Measurements from ENCODE around the gene COL23A1. TPM values are rescaled to one million over a fixed set of nuclear protein-coding genes. Genes with fewer than 3 reads are reported as not detected.

COL23A1 gene
- total RNA-seq, 1 donor from 2014 or later: 4.3 TPM

DNA sequence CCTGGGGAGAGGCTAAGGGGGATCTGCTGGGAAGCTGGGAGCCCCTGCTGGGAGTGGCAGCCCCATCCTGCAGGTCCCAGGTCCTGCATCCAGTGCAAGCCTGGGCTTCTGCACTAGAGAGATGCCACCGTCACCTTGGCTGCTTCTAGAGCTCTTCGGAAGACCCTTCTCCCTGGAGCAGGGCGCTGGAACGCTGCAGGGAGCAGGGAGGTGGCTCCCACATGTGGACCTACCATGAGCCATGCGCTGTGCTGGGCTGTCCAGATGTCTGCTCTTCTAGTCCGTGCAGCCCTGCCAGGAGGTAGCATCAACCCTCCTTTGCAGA is 266.7 kb downstream of the COL23A1 start:
- Histone ChIP-seq H3K4me1 (no peaks in the 10 kb centered on the region), H3K27me3 (no peaks in the 10 kb centered on the region), H3K27ac (no peak overlapping the region), H3K4me3 (no peak overlapping the region), H3K9me3 (no peaks in the 10 kb centered on the region), H3K36me3 (no peaks in the 10 kb centered on the region)
- no peak for TF ChIP-seq CTCF (IDR thresholded peaks at IDR 0.05)
- intact Hi-C loops (cut with DNase I): no loop called here
- no peak for DNase-seq (ENCODE audit: low spot score in 2 of 2)

DNA sequence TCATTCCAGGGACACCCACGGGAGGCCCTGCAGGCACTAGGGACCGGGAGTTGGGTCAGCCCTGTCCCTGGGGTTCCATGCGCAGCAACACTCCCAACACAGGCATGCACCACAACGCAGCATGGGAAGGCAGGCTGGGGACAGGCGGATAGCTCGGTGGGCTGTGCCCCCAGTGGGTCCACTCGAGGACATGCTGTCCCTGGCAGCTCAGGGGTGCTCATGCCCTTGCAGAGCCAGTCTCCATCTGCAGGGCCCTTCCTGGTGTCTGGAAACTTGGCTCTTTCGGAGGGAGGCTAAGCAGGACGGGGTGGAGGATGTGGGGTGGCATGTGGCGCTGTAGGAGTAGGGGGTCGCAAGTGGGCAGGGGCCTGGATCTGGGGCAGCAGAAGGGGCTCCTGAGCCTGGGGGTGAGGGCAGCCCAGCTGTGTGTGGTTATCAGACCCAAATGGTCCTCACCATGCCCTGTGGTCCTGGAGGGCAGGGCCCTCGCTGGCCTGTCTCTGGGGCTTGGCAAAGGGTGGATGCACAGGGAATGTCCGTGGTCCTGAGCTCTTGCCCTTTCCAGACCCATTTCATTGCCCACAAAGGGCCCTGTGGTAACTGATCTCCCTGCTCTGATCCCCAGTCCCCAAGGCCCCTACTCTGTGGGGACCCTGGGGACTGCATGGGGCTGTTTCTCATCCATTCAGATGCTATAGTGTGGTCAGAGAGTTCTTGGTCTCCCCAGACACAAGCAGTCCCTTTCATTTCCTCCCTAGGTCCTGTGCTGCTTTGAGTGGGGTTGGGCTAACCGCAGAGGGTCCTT is 267.3 kb downstream of the COL23A1 start:
- Histone ChIP-seq H3K36me3 (no peaks in the 10 kb centered on the region), H3K27me3 (no peaks in the 10 kb centered on the region), H3K9me3 (no peaks in the 10 kb centered on the region), H3K4me1 (no peaks in the 10 kb centered on the region), H3K27ac (no peak overlapping the region), H3K4me3 (no peak overlapping the region)
- no peak for DNase-seq (ENCODE audit: low spot score in 2 of 2)
- no peak for TF ChIP-seq CTCF (IDR thresholded peaks at IDR 0.05)
- intact Hi-C loops (cut with DNase I): no loop called here

GRCh38 chr5:178320281-178320855 is 269.8 kb downstream of the COL23A1 start:
- intact Hi-C loops (cut with DNase I): no loop called here
- no peak for DNase-seq (ENCODE audit: low spot score in 2 of 2)
- no peaks in the 10 kb centered on the region for H3K4me1 ChIP-seq
- H3K9me3 ChIP-seq: no peaks in the 10 kb centered on the region
- H3K27me3 ChIP-seq: no peaks in the 10 kb centered on the region
- TF ChIP-seq CTCF (IDR thresholded peaks at IDR 0.05): no peak
- no peak overlapping the region for H3K27ac ChIP-seq
- no peak overlapping the region for H3K4me3 ChIP-seq
- H3K36me3 ChIP-seq: no peaks in the 10 kb centered on the region

DNA sequence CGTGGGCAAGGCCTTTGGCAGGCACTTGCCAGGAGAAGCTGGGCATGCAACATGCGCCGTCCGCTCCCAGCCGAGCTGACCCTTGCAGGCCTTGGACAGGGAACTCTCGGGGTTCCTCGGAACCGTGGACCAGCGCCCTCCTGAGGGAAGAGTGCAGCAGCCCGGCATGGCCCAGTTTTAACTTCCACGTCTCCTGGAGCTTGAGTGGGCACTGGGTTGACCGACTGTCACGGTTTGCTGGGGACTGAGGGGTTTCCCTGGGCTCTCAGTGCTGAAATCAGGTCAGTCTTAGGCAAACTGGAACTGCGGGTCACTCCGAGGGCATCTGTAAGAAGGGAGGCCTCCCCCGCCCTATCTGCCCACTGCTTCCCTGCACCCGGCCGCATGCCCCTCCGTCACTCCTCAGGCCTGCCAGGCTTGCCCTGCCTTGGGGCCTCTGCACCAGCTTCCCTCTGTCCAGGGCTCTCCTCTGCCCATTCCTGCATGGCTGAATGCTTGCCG is 270.6 kb downstream of the COL23A1 start:
- H3K4me1 ChIP-seq: no peaks in the 10 kb centered on the region
- DNase-seq (ENCODE audit: low spot score in 2 of 2): no peak
- intact Hi-C loops (cut with DNase I): no loop called here

GRCh38 chr5:178318893-178319292 is 271.3 kb downstream of the COL23A1 start:
- no peaks in the 10 kb centered on the region for H3K4me1 ChIP-seq
- no peaks in the 10 kb centered on the region for H3K36me3 ChIP-seq
- TF ChIP-seq CTCF (IDR thresholded peaks at IDR 0.05): no peak
- intact Hi-C loops (cut with DNase I): no loop called here
- H3K27ac ChIP-seq: no peak overlapping the region
- no peak for DNase-seq (ENCODE audit: low spot score in 2 of 2)
- no peaks in the 10 kb centered on the region for H3K9me3 ChIP-seq
- H3K27me3 ChIP-seq: no peaks in the 10 kb centered on the region
- H3K4me3 ChIP-seq: no peak overlapping the region

More for the DNA sequence above, 270.6 kb downstream of the COL23A1 start:
- Histone ChIP-seq H3K36me3 (no peaks in the 10 kb centered on the region), H3K27me3 (no peaks in the 10 kb centered on the region), H3K9me3 (no peaks in the 10 kb centered on the region), H3K4me3 (no peak overlapping the region), H3K27ac (no peak overlapping the region)
- TF ChIP-seq CTCF (IDR thresholded peaks at IDR 0.05): no peak

Data from ascending aorta (tissue), 2 donors.